A549 treated with Mapracorat at 1 μM for 4 hours (cell line): ENCODE data around the gene LYST. TPM values are rescaled to one million over a fixed set of nuclear protein-coding genes. Genes with fewer than 3 reads are reported as not detected.

Source experiments
- total RNA-seq: library from RNA; stranded (reverse); fragments of 200-300 nt; extraction: Qiagen RNA extraction; gene quantifications from 5 replicates; pipeline ENCODE4 v1.2.3, GENCODE V29; 2022

Gene LYST
- total RNA-seq, result 4.1 to 4.9 TPM (median 4.2 TPM) in 5 replicates

GRCh38 chr1:235866205-235866912 lies at the start of gene LYST:
LYST (minus strand) TSS chr1:235866906; CDS start chr1:235830417, 36,489 bp downstream.

GRCh38 chr1:235649368-235650163 lies 217.1 kb downstream of the LYST start, which contains the start of gene GNG4:
GNG4 (minus strand) TSS chr1:235649784; CDS start chr1:235583838, 65,946 bp downstream.

Other genes starting within 250 kb of the LYST start
- gene GNG4, start 217.1 kb downstream of the LYST start, total RNA-seq, result 11.8 to 14.5 TPM (median 13.7 TPM) in 5 replicates
- 5.4 to 9.5 TPM (median 7.6 TPM) in 5 replicates for gene NID1, start 198.2 kb upstream of the LYST start, total RNA-seq